Measurements from ENCODE around the gene NHSL2.

DNA sequence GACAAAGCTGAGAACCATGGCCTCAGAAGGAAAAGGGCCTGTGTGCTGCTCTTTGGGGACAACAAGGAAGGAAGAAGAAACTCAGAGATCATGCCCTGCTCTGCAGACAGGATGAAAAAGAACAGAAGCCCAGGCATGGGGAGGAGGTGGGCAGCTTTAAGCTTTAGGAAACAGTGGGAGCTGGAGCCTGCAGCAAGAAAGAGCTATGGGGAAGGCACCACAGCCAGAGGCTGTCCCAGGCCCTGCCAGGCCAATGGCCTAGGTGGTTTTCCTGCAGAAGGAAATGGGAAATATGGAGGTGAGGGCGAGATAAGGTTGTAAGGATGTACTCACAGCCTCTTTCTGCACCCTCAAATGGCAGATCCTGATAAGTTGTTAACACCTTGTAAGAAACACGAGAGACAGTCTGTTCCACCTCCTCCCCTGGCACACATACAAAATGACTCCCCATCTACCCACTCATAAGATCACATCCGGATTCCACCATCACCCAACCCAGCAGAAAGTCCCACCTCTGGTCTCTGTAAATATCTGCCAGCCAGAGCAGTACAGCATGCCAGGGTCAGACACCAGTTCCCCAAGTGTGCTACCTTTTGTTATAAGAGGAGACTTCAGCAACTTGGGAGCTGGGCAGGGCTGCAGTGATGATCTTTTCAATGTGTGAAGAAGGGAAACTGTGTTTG, 115.8 kb downstream of the NHSL2 start:
- TF ChIP-seq, protein P1, sequence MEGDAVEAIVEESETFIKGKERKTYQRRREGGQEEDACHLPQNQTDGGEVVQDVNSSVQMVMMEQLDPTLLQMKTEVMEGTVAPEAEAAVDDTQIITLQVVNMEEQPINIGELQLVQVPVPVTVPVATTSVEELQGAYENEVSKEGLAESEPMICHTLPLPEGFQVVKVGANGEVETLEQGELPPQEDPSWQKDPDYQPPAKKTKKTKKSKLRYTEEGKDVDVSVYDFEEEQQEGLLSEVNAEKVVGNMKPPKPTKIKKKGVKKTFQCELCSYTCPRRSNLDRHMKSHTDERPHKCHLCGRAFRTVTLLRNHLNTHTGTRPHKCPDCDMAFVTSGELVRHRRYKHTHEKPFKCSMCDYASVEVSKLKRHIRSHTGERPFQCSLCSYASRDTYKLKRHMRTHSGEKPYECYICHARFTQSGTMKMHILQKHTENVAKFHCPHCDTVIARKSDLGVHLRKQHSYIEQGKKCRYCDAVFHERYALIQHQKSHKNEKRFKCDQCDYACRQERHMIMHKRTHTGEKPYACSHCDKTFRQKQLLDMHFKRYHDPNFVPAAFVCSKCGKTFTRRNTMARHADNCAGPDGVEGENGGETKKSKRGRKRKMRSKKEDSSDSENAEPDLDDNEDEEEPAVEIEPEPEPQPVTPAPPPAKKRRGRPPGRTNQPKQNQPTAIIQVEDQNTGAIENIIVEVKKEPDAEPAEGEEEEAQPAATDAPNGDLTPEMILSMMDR (IDR thresholded peaks at IDR 0.05), result no peak
- TF ChIP-seq POLR2AphosphoS5 (IDR thresholded peaks at IDR 0.05) (no peak), EP300 (IDR thresholded peaks at IDR 0.05) (no peak)
